Measurements from ENCODE around the gene PEX10. TPM values are rescaled to one million over a fixed set of nuclear protein-coding genes. Genes with fewer than 3 reads are reported as not detected.

Gene PEX10
- total RNA-seq, 4 donors from 2014 or later, result 27.6 to 44.7 (median 37.8) TPM

- Histone ChIP-seq H3K4me3 (no peak overlapping the region), H3K4me1 (peaks cover 0 to 8% (median 0%) of the 10 kb centered on the region in 4 donors), H3K36me3 (no peaks in the 10 kb centered on the region), H3K27ac (no peak overlapping the region), H3K9me3 (no peaks in the 10 kb centered on the region), H3K27me3 (peaks cover 0 to 72% of the 10 kb centered on the region in 2 donors)
- no peak for DNase-seq (ENCODE audit: low spot score in 2 of 2)
- TF ChIP-seq CTCF (IDR thresholded peaks at IDR 0.05), result no peak
- TF ChIP-seq POLR2A (IDR thresholded peaks at IDR 0.05), result no peak
- TF ChIP-seq EP300 (IDR thresholded peaks at IDR 0.05), result no peak
- WGBS, 2 donors, result 81 to 91% methylated on average over 13 to 16 of the region's 18 CpGs
Measured at GRCh38 chr1:2458687-2459086, 46.3 kb upstream of the PEX10 start.

- Histone ChIP-seq H3K9me3 (no peaks in the 10 kb centered on the region), H3K4me1 (peaks cover 0 to 8% (median 0%) of the 10 kb centered on the region in 4 donors), H3K27me3 (peaks cover 0 to 72% of the 10 kb centered on the region in 2 donors), H3K27ac (no peak overlapping the region), H3K4me3 (no peak overlapping the region), H3K36me3 (no peaks in the 10 kb centered on the region)
- TF ChIP-seq EP300 (IDR thresholded peaks at IDR 0.05) (no peak), CTCF (IDR thresholded peaks at IDR 0.05) (no peak), POLR2A (IDR thresholded peaks at IDR 0.05) (no peak)
- no peak for DNase-seq (ENCODE audit: low spot score in 2 of 2)
- WGBS, 2 donors, result 64 to 75% methylated on average over 7 to 11 of the region's 17 CpGs
Measured at GRCh38 chr1:2457444-2457843, 45.1 kb upstream of the PEX10 start.

GRCh38 chr1:2455757-2456156, 43.4 kb upstream of the PEX10 start:
- Histone ChIP-seq H3K4me1 (peaks cover 0 to 8% (median 0%) of the 10 kb centered on the region in 4 donors), H3K27ac (no peak overlapping the region), H3K36me3 (no peaks in the 10 kb centered on the region), H3K9me3 (no peaks in the 10 kb centered on the region), H3K27me3 (peaks cover 0 to 75% of the 10 kb centered on the region in 2 donors), H3K4me3 (no peak overlapping the region)
- 57 to 65% methylated on average over 15 to 21 of the region's 21 CpGs for WGBS, 2 donors
- no peak for TF ChIP-seq EP300 (IDR thresholded peaks at IDR 0.05)
- TF ChIP-seq CTCF (IDR thresholded peaks at IDR 0.05), result no peak
- TF ChIP-seq POLR2A (IDR thresholded peaks at IDR 0.05), result no peak
- DNase-seq (ENCODE audit: low spot score in 2 of 2), result no peak

GRCh38 chr1:2454227-2454626, 41.9 kb upstream of the PEX10 start:
- H3K27ac ChIP-seq, result no peak overlapping the region
- H3K4me3 ChIP-seq, result no peak overlapping the region
- H3K36me3 ChIP-seq, result no peaks in the 10 kb centered on the region
- no peaks in the 10 kb centered on the region for H3K9me3 ChIP-seq
- H3K27me3 ChIP-seq, result peaks cover 0 to 75% of the 10 kb centered on the region in 2 donors
- H3K4me1 ChIP-seq, result no peaks in the 10 kb centered on the region
- 78% methylated on average over 9 of the region's 10 CpGs; no CpG with 5 or more reads in 1 of the 2 donors for WGBS, 2 donors
- DNase-seq (ENCODE audit: low spot score in 2 of 2), result no peak
- no peak for TF ChIP-seq EP300 (IDR thresholded peaks at IDR 0.05)
- no peak for TF ChIP-seq POLR2A (IDR thresholded peaks at IDR 0.05)
- TF ChIP-seq CTCF (IDR thresholded peaks at IDR 0.05), result no peak

GRCh38 chr1:2452932-2453315, 40.6 kb upstream of the PEX10 start:
- Histone ChIP-seq H3K27ac (no peak overlapping the region), H3K4me1 (no peaks in the 10 kb centered on the region), H3K36me3 (no peaks in the 10 kb centered on the region), H3K27me3 (peaks cover 0 to 82% of the 10 kb centered on the region in 2 donors), H3K9me3 (no peaks in the 10 kb centered on the region), H3K4me3 (no peak overlapping the region)
- no peak for DNase-seq (ENCODE audit: low spot score in 2 of 2)
- 68 to 81% methylated on average over 11 to 19 of the region's 19 CpGs for WGBS, 2 donors
- TF ChIP-seq POLR2A (IDR thresholded peaks at IDR 0.05) (no peak), EP300 (IDR thresholded peaks at IDR 0.05) (no peak), CTCF (IDR thresholded peaks at IDR 0.05) (no peak)
